Tracheal epithelial cell (primary cell): ENCODE results near the gene UQCRQ. TPM values are rescaled to one million over a fixed set of nuclear protein-coding genes. Genes with fewer than 3 reads are reported as not detected.

Experiments used
- total RNA-seq: library from RNA; depleted of rRNA; stranded (reverse); fragments of >200 nt; gene quantifications from 2 replicates; pipeline ENCODE4 v1.2.1, GENCODE V29; 2014

Gene UQCRQ
- total RNA-seq = 112 and 114 TPM in 2 replicates

DNA sequence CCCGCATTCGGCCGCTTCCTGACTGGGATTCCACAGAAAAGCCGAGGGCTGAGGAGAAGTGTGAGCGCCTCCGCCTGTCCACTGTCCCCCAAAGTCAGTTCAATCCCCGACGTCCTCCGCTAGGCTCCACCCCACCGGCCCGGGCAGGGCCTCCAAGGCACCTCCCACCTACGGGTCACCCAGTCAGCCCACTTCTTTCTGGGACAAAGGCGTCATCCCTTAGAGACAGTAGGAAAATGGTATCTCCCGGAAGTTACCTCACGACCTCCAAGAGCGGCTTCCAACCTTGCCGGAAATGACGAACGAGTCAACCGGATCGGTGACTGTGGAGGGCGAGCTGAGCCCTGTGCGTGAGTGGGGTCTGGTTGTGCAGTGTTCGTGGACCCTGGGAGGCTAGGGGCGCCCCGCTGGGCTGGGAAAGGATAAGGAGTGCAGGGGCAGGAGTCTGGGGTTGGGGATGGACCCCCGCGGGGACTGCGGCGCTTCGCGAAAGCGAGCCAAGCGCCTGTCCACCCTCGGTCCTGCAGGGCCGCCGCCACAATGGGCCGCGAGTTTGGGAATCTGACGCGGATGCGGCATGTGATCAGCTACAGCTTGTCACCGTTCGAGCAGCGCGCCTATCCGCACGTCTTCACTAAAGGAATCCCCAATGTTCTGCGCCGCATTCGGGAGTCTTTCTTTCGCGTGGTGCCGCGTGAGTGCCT lies at the start of gene UQCRQ, which contains the start of gene GDF9:
Gene UQCRQ (plus strand): TSS at position 301 of the 704 bp plus-strand sequence. CDS start 240 bp downstream, at position 541.
Gene GDF9 (minus strand): TSS at position 128 of the 704 bp plus-strand sequence. CDS start 1,936 bp downstream, outside the sequence.

DNA sequence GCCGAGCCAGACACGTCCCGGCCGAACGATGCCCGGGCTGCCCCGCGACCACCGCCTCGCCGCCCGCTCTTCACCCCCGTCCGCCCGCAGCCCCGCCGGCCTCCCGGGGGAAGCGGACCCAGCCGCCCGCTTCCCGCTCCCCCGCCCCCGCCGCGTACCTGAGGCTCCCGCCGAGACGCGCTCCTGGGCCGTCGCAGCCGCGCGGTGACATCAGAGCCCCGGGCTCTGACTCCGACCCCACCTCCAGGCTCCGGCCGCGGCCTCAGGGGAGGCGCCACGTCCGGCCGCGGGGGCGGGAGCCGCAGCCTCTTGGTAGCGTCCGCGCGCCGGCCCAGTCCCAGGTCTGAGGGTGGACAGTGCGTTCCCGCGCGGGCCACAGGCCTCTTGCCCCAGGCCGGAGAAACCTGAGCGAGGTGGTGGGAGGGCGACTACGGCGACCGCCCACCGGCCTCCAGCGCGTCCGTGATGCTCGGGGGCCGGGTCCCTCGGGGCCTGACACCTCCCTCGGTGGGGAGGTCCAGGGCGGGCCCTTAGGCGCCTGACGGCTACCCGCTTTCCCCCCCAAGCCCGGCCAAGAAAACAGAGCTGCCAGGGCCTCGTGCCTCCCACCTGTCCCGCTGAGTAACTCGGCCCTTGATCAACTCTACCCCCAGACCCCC lies 35.9 kb upstream of the UQCRQ start, which contains the start of gene SHROOM1:
Gene SHROOM1 (minus strand): TSS at position 212 of the 659 bp plus-strand sequence. CDS start 4,507 bp downstream, outside the sequence.

DNA sequence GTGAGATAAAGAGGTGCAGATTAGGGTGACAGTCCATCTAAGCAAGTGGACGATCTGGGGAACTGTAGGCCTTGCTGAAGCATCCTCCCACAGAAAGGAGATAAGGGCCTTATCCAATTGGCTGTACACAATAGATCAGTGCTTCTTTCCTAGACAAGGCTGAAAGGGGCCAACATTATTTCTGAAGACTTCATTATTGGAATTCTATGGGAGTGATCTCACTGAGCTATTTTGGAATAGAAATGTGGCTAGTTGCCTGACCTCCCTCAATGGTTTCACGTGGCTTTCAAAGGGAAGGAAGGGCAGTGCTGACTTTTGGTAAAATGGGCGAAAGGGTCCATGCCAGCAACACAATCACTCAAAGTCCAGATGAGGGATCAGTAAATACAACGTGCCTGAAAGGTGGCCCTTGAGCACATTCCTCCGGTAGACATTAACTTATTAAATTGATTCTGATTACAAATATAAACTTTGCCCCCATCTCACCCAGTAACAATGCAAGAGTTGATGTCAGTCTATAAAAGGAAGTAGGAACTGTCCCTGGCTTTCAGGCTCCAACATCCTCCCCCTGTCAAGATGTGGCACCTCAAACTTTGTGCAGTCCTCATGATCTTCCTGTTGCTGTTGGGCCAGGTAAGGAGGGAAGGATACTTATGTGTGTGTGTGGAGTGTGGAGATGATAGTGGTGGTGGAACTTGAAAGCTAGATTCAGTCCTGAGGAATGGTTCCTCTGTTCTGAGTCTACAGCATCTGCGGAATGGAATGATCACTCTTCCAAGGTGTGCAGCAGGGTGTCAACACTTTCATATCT lies 6.9 kb downstream of the UQCRQ start, which contains the start of gene LEAP2:
Gene LEAP2 (plus strand): TSS at position 550 of the 811 bp plus-strand sequence. CDS start 27 bp downstream, at position 577.

Other genes starting within 250 kb of the UQCRQ start
- gene IL13, start 208.5 kb upstream of the UQCRQ start, total RNA-seq = not detected in 2 replicates
- not detected in 2 replicates for gene IL4, start 192.7 kb upstream of the UQCRQ start, total RNA-seq
- gene KIF3A, start 129.1 kb upstream of the UQCRQ start, total RNA-seq = 5.1 and 6.0 TPM in 2 replicates
- under 0.01 and 0.48 TPM in 2 replicates for gene CCNI2, start 119.2 kb upstream of the UQCRQ start, total RNA-seq
- gene SEPTIN8, start 89.4 kb upstream of the UQCRQ start, total RNA-seq = 21.3 and 40.7 TPM in 2 replicates
- gene SOWAHA, start 53.3 kb upstream of the UQCRQ start, total RNA-seq = 0.24 TPM in 1 of 2 replicates, not detected in the other
- gene SHROOM1, start 36.0 kb upstream of the UQCRQ start, total RNA-seq = 1.2 and 4.9 TPM in 2 replicates
- under 0.01 TPM in 1 of 2 replicates, not detected in the other for gene GDF9, start 173 bp upstream of the UQCRQ start, total RNA-seq
- gene LEAP2, start 7.0 kb downstream of the UQCRQ start, total RNA-seq = 0.21 and 0.48 TPM in 2 replicates
- gene AFF4, start 97.0 kb downstream of the UQCRQ start, total RNA-seq = 34.1 and 40.5 TPM in 2 replicates
- 14.0 and 16.0 TPM in 2 replicates for gene ZCCHC10, start 159.9 kb downstream of the UQCRQ start, total RNA-seq
- gene HSPA4, start 185.4 kb downstream of the UQCRQ start, total RNA-seq = 145 and 154 TPM in 2 replicates